Measurements from ENCODE around the gene METTL21C.

Gene METTL21C

GRCh38 chr13:102687520-102687919 lies 7.3 kb downstream of the METTL21C start:
- TF ChIP-seq GATA3 (IDR thresholded peaks at IDR 0.05; ENCODE audit: low read depth, low read length), result no peak
- no peak for TF ChIP-seq GATA2 (IDR thresholded peaks at IDR 0.05; ENCODE audit: low read depth, low read length)

- TF ChIP-seq GATA3 (IDR thresholded peaks at IDR 0.05; ENCODE audit: low read depth, low read length) (no peak), GATA2 (IDR thresholded peaks at IDR 0.05; ENCODE audit: low read depth, low read length) (no peak)
Observed at GRCh38 chr13:102686024-102686423, 8.8 kb downstream of the METTL21C start.

- TF ChIP-seq GATA2 (IDR thresholded peaks at IDR 0.05; ENCODE audit: low read depth, low read length), result no peak
- TF ChIP-seq GATA3 (IDR thresholded peaks at IDR 0.05; ENCODE audit: low read depth, low read length), result no peak
Observed at GRCh38 chr13:102683637-102684036, 11.2 kb downstream of the METTL21C start.

- TF ChIP-seq GATA2 (IDR thresholded peaks at IDR 0.05; ENCODE audit: low read depth, low read length) (no peak), GATA3 (IDR thresholded peaks at IDR 0.05; ENCODE audit: low read depth, low read length) (no peak)
Observed at GRCh38 chr13:102682727-102683126, 12.1 kb downstream of the METTL21C start.

GRCh38 chr13:102682211-102682610 lies 12.6 kb downstream of the METTL21C start:
- TF ChIP-seq GATA3 (IDR thresholded peaks at IDR 0.05; ENCODE audit: low read depth, low read length) (no peak), GATA2 (IDR thresholded peaks at IDR 0.05; ENCODE audit: low read depth, low read length) (no peak)

GRCh38 chr13:102680842-102681740 lies 13.8 kb downstream of the METTL21C start:
- TF ChIP-seq GATA2 (IDR thresholded peaks at IDR 0.05; ENCODE audit: low read depth, low read length), result no peak

- TF ChIP-seq GATA3 (IDR thresholded peaks at IDR 0.05; ENCODE audit: low read depth, low read length), result no peak
- no peak for TF ChIP-seq GATA2 (IDR thresholded peaks at IDR 0.05; ENCODE audit: low read depth, low read length)
Observed at GRCh38 chr13:102680133-102680717, 14.6 kb downstream of the METTL21C start.

GRCh38 chr13:102679449-102680132 lies 15.3 kb downstream of the METTL21C start:
- TF ChIP-seq GATA3 (IDR thresholded peaks at IDR 0.05; ENCODE audit: low read depth, low read length), result no peak
- no peak for TF ChIP-seq GATA2 (IDR thresholded peaks at IDR 0.05; ENCODE audit: low read depth, low read length)

- TF ChIP-seq GATA2 (IDR thresholded peaks at IDR 0.05; ENCODE audit: low read depth, low read length), result no peak
- TF ChIP-seq GATA3 (IDR thresholded peaks at IDR 0.05; ENCODE audit: low read depth, low read length), result no peak
Observed at GRCh38 chr13:102678339-102679107, 16.3 kb downstream of the METTL21C start.

- no peak for TF ChIP-seq GATA2 (IDR thresholded peaks at IDR 0.05; ENCODE audit: low read depth, low read length)
- no peak for TF ChIP-seq GATA3 (IDR thresholded peaks at IDR 0.05; ENCODE audit: low read depth, low read length)
Observed at GRCh38 chr13:102677122-102677521, 17.7 kb downstream of the METTL21C start.

- TF ChIP-seq GATA2 (IDR thresholded peaks at IDR 0.05; ENCODE audit: low read depth, low read length) (no peak), GATA3 (IDR thresholded peaks at IDR 0.05; ENCODE audit: low read depth, low read length) (no peak)
Observed at GRCh38 chr13:102675115-102675514, 19.7 kb downstream of the METTL21C start.

GRCh38 chr13:102670130-102670529 lies 24.7 kb downstream of the METTL21C start:
- no peak for TF ChIP-seq GATA2 (IDR thresholded peaks at IDR 0.05; ENCODE audit: low read depth, low read length)
- no peak for TF ChIP-seq GATA3 (IDR thresholded peaks at IDR 0.05; ENCODE audit: low read depth, low read length)

GRCh38 chr13:102667911-102668310 lies 26.9 kb downstream of the METTL21C start:
- no peak for TF ChIP-seq GATA3 (IDR thresholded peaks at IDR 0.05; ENCODE audit: low read depth, low read length)

- TF ChIP-seq GATA2 (IDR thresholded peaks at IDR 0.05; ENCODE audit: low read depth, low read length) (no peak), GATA3 (IDR thresholded peaks at IDR 0.05; ENCODE audit: low read depth, low read length) (no peak)
Observed at GRCh38 chr13:102667023-102667422, 27.8 kb downstream of the METTL21C start.
